Measurements from ENCODE around the gene SAE1. TPM values are rescaled to one million over a fixed set of nuclear protein-coding genes. Genes with fewer than 3 reads are reported as not detected.

Gene SAE1
- total RNA-seq, 1 donor from 2014 or later, result 71.0 TPM

DNA sequence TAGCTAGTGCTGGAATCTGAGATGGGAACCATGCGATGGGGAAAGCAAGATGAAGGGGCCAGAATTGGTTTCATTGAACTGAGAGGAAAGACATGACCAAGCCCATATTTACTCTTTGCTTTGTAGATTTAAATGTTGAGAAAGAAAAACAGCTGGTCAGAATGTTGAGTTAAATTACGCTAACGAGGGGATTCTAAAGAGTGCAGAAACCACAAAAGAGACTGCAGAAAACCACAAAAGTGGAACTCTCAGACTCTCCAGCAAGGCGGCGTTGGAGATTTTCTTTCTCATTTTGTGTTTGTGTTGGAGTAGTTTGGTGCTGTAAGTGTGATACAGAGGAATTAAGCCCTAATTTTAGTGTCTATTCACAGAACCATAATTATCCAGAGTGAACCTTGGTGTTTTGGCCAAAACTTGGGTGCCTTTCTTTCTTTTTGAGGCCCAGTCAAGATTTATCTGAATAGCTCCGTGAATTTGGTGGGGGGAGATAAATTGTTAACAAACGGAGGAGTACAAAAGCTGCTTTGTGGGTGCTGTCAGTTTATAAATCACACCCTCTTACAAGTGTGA is 26.3 kb downstream of the SAE1 start:
- Histone ChIP-seq H3K9ac (ENCODE audit: low read depth in 1 of 3, low read length in 3 of 3) (peak overlapping the region; percentile 1 to 66 (median 34)), H3K9me3 (ENCODE audit: control insufficient read depth in 3 of 3, low read length in 3 of 3) (no peaks in the 10 kb centered on the region), H3K36me3 (ENCODE audit: control insufficient read depth in 3 of 3, insufficient read depth in 3 of 3, low read length in 3 of 3) (peaks cover 2 to 12% (median 9%) of the 10 kb centered on the region in 3 donors), H3K27me3 (ENCODE audit: control insufficient read depth in 3 of 3, insufficient read depth in 3 of 3, low read length in 3 of 3) (no peaks in the 10 kb centered on the region), H3K27ac (ENCODE audit: low read depth, low read length) (peak overlapping the region; percentile 69), H3K4me3 (ENCODE audit: low read length in 3 of 3) (no peak overlapping the region), H3K4me1 (ENCODE audit: control insufficient read depth in 3 of 3, insufficient read depth in 3 of 3, low read length in 3 of 3) (peaks cover 24 to 31% (median 26%) of the 10 kb centered on the region in 3 donors)

DNA sequence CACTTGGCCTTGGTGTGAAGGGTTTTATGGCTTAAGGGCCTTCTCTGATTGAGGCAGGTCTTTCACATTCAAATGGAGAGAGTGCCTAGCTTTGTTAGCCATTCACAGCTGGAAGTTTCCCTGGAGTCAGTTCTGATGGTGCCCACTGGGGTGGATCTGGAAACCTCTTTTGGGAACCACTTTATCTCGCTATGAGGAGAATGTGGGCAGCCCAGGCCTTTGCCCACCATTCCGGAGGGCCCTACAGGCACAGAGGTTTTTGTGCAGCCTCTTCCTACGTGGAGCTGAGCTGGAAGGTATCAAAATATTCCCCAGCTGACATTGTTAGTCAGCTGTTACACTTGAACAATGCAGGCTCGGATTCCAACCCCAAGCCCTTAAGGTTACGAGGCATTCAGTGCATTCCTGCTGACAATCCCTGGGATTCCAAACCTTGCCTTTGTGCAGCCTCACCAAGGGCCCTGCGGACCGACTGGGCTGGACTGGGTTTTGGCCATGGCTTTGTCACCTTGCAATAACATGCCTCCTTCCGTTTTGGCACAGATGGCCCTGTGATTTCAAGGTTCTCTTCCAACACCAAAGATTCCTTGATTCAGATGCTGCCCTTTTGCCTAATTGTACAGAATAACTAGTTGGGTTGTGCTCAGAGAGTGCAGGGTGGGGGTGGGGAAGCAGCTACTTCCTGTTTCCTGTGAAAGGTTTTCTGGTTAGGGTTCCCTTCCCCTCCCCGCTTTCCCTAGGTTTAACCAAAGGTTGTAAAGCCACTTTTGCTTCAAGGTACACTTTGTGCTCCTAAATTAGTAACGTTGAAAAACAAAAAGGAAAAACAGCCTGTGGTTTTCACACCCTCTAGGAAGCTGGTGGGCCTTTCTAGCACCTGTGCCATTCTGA is 27.0 kb downstream of the SAE1 start:
- H3K9ac ChIP-seq (ENCODE audit: low read depth in 1 of 3, low read length in 3 of 3), result peak overlapping the region; percentile 1 to 66 (median 63)
- peak overlapping the region in 2 of 3 donors; percentile 24 to 57 for H3K4me3 ChIP-seq (ENCODE audit: low read length in 3 of 3)
- no peaks in the 10 kb centered on the region for H3K27me3 ChIP-seq (ENCODE audit: control insufficient read depth in 3 of 3, insufficient read depth in 3 of 3, low read length in 3 of 3)
- H3K9me3 ChIP-seq (ENCODE audit: control insufficient read depth in 3 of 3, low read length in 3 of 3), result no peaks in the 10 kb centered on the region
- peaks cover 2 to 9% (median 7%) of the 10 kb centered on the region in 3 donors for H3K36me3 ChIP-seq (ENCODE audit: control insufficient read depth in 3 of 3, insufficient read depth in 3 of 3, low read length in 3 of 3)
- H3K27ac ChIP-seq (ENCODE audit: low read depth, low read length), result peak overlapping the region; percentile 69
- H3K4me1 ChIP-seq (ENCODE audit: control insufficient read depth in 3 of 3, insufficient read depth in 3 of 3, low read length in 3 of 3), result peaks cover 24 to 31% (median 26%) of the 10 kb centered on the region in 3 donors

- Histone ChIP-seq H3K27ac (ENCODE audit: low read depth, low read length) (peak overlapping the region; percentile 69), H3K27me3 (ENCODE audit: control insufficient read depth in 3 of 3, insufficient read depth in 3 of 3, low read length in 3 of 3) (no peaks in the 10 kb centered on the region), H3K36me3 (ENCODE audit: control insufficient read depth in 3 of 3, insufficient read depth in 3 of 3, low read length in 3 of 3) (peaks cover 2 to 6% (median 5%) of the 10 kb centered on the region in 3 donors), H3K4me3 (ENCODE audit: low read length in 3 of 3) (peak overlapping the region; percentile 9 to 57 (median 36)), H3K9ac (ENCODE audit: low read depth in 1 of 3, low read length in 3 of 3) (peak overlapping the region in 2 of 3 donors; percentile 63 to 66), H3K9me3 (ENCODE audit: control insufficient read depth in 3 of 3, low read length in 3 of 3) (no peaks in the 10 kb centered on the region), H3K4me1 (ENCODE audit: control insufficient read depth in 3 of 3, insufficient read depth in 3 of 3, low read length in 3 of 3) (peaks cover 24 to 31% (median 26%) of the 10 kb centered on the region in 3 donors)
These were observed 27.7 kb downstream of the SAE1 start for GRCh38 chr19:47158367-47158791.

DNA sequence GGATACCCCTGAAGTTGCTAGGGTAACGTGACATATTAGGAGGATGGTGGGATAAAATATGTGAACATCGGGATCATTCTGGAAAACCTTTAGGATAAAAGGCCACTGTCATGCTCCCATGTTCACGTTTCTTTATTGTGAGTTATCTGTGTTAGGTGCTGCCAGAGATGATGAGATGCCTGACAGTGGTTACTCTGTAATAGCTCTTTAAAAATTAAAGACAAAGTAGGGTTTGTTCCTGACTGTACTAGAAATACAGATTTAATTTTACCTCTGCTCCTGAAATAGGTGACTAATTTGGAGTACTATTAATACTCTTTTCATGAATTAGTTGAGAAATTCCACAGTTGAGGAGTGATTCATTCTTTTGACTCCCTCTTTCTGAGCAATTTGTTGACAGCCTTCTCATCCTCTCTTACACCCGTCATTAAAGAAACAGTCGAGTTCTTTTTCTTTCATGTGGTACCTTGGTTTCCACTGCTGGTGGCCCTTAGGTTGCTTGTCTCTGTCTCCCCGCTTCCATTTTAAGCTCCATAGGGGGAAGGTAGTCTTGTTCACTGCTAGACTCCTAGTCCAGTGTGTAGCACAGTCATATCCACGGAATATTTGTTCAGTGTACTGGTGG is 28.4 kb downstream of the SAE1 start:
- Histone ChIP-seq H3K27ac (ENCODE audit: low read depth, low read length) (peak overlapping the region; percentile 69), H3K36me3 (ENCODE audit: control insufficient read depth in 3 of 3, insufficient read depth in 3 of 3, low read length in 3 of 3) (peaks cover 2 to 6% (median 5%) of the 10 kb centered on the region in 3 donors), H3K27me3 (ENCODE audit: control insufficient read depth in 3 of 3, insufficient read depth in 3 of 3, low read length in 3 of 3) (no peaks in the 10 kb centered on the region), H3K9ac (ENCODE audit: low read depth in 1 of 3, low read length in 3 of 3) (no peak overlapping the region), H3K4me3 (ENCODE audit: low read length in 3 of 3) (peak overlapping the region in 1 of 3 donors; percentile 36), H3K9me3 (ENCODE audit: control insufficient read depth in 3 of 3, low read length in 3 of 3) (no peaks in the 10 kb centered on the region), H3K4me1 (ENCODE audit: control insufficient read depth in 3 of 3, insufficient read depth in 3 of 3, low read length in 3 of 3) (peaks cover 24 to 31% (median 26%) of the 10 kb centered on the region in 3 donors)

- Histone ChIP-seq H3K4me1 (ENCODE audit: control insufficient read depth in 3 of 3, insufficient read depth in 3 of 3, low read length in 3 of 3) (peaks cover 18 to 23% (median 19%) of the 10 kb centered on the region in 3 donors), H3K36me3 (ENCODE audit: control insufficient read depth in 3 of 3, insufficient read depth in 3 of 3, low read length in 3 of 3) (peaks cover 0 to 6% (median 0%) of the 10 kb centered on the region in 3 donors), H3K9me3 (ENCODE audit: control insufficient read depth in 3 of 3, low read length in 3 of 3) (no peaks in the 10 kb centered on the region), H3K4me3 (ENCODE audit: low read length in 3 of 3) (no peak overlapping the region), H3K27ac (ENCODE audit: low read depth, low read length) (no peak overlapping the region), H3K9ac (ENCODE audit: low read depth in 1 of 3, low read length in 3 of 3) (no peak overlapping the region), H3K27me3 (ENCODE audit: control insufficient read depth in 3 of 3, insufficient read depth in 3 of 3, low read length in 3 of 3) (no peaks in the 10 kb centered on the region)
These were observed 31.3 kb downstream of the SAE1 start for GRCh38 chr19:47161876-47162489.

- peaks cover 6 to 15% (median 10%) of the 10 kb centered on the region in 3 donors for H3K36me3 ChIP-seq (ENCODE audit: control insufficient read depth in 3 of 3, insufficient read depth in 3 of 3, low read length in 3 of 3)
- no peak overlapping the region for H3K4me3 ChIP-seq (ENCODE audit: low read length in 3 of 3)
- H3K27ac ChIP-seq (ENCODE audit: low read depth, low read length), result no peak overlapping the region
- no peaks in the 10 kb centered on the region for H3K4me1 ChIP-seq (ENCODE audit: control insufficient read depth in 3 of 3, insufficient read depth in 3 of 3, low read length in 3 of 3)
- H3K9ac ChIP-seq (ENCODE audit: low read depth in 1 of 3, low read length in 3 of 3), result no peak overlapping the region
- no peaks in the 10 kb centered on the region for H3K9me3 ChIP-seq (ENCODE audit: control insufficient read depth in 3 of 3, low read length in 3 of 3)
- no peaks in the 10 kb centered on the region for H3K27me3 ChIP-seq (ENCODE audit: control insufficient read depth in 3 of 3, insufficient read depth in 3 of 3, low read length in 3 of 3)
These were observed 37.4 kb downstream of the SAE1 start for GRCh38 chr19:47168065-47168464.

DNA sequence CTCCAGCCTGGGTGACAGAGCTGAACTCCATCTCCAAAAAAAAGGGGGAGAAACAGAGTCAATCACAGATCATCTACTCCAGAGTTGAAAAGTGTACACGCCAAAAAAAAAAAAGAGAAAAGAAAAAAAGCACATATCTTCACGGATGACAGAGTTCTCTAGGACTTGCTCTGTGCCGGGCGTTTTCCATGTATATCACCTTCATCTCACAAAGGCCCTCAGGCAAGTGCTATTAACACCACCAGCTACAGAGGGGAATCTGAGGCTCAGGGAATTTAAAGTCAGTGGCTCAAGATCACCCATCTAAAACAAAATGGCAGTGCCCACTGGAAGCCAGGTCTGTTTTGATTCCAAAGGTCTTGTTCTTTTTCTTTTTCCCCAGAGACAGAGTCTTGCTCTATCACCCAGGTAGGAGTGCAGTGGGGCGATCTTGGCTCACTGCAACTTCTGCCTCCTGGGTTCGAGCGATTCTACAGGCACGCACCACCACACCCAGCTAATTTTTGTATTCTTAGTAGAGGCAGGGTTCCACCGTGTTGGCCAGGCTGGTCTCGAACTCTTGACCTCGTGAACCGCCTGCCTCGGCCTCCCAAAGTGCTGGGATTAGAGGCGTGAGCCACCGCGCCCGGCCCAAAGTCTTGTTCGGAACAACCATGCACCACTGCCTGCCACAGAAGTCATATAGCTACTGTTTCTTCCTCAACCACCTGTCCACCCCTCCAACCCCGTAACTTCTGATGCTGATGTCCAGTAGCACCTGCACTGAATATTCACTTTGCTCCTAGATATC is 42.2 kb downstream of the SAE1 start:
- Histone ChIP-seq H3K4me1 (ENCODE audit: control insufficient read depth in 3 of 3, insufficient read depth in 3 of 3, low read length in 3 of 3) (peaks cover 3 to 6% (median 6%) of the 10 kb centered on the region in 3 donors), H3K36me3 (ENCODE audit: control insufficient read depth in 3 of 3, insufficient read depth in 3 of 3, low read length in 3 of 3) (peaks cover 6 to 15% (median 10%) of the 10 kb centered on the region in 3 donors), H3K9ac (ENCODE audit: low read depth in 1 of 3, low read length in 3 of 3) (no peak overlapping the region), H3K27ac (ENCODE audit: low read depth, low read length) (no peak overlapping the region), H3K9me3 (ENCODE audit: control insufficient read depth in 3 of 3, low read length in 3 of 3) (no peaks in the 10 kb centered on the region), H3K27me3 (ENCODE audit: control insufficient read depth in 3 of 3, insufficient read depth in 3 of 3, low read length in 3 of 3) (no peaks in the 10 kb centered on the region), H3K4me3 (ENCODE audit: low read length in 3 of 3) (no peak overlapping the region)

DNA sequence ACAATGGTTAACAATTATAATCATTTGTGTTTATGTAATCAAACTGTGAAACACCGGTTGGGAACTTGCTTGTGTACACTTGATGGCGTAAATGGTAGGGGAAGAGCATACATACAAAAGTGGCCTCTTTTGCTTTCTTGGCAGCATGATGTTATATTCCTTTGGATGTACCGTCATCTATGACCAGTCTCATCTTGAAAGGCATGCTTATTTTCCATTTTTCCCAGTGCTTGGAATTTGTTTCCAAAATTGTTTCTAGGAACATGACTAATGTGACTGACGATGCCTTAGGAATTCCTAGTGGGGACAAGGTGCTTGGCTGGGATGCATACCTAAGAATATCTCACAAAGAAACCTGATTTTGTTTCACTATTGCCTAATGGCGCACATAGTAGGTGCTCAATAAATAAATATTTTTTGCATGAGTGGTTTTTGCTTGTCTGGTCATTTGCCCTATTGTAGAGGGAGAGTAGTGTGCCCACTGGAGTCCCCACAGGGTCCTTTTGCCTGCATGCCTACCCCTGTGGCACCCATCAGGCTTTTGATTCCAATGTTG is 45.5 kb downstream of the SAE1 start:
- Histone ChIP-seq H3K27ac (ENCODE audit: low read depth, low read length) (peak overlapping the region; percentile 51), H3K9me3 (ENCODE audit: control insufficient read depth in 3 of 3, low read length in 3 of 3) (no peaks in the 10 kb centered on the region), H3K4me3 (ENCODE audit: low read length in 3 of 3) (no peak overlapping the region), H3K36me3 (ENCODE audit: control insufficient read depth in 3 of 3, insufficient read depth in 3 of 3, low read length in 3 of 3) (peaks cover 0 to 12% (median 4%) of the 10 kb centered on the region in 3 donors), H3K4me1 (ENCODE audit: control insufficient read depth in 3 of 3, insufficient read depth in 3 of 3, low read length in 3 of 3) (peaks cover 6% of the 10 kb centered on the region in 3 donors), H3K27me3 (ENCODE audit: control insufficient read depth in 3 of 3, insufficient read depth in 3 of 3, low read length in 3 of 3) (no peaks in the 10 kb centered on the region), H3K9ac (ENCODE audit: low read depth in 1 of 3, low read length in 3 of 3) (no peak overlapping the region)

- H3K36me3 ChIP-seq (ENCODE audit: control insufficient read depth in 3 of 3, insufficient read depth in 3 of 3, low read length in 3 of 3), result peaks cover 0 to 12% (median 4%) of the 10 kb centered on the region in 3 donors
These were observed 46.0 kb downstream of the SAE1 start for GRCh38 chr19:47176627-47177090.

More at GRCh38 chr19:47176627-47177090, 46.0 kb downstream of the SAE1 start:
- H3K4me1 ChIP-seq (ENCODE audit: control insufficient read depth in 3 of 3, insufficient read depth in 3 of 3, low read length in 3 of 3), result peaks cover 6% of the 10 kb centered on the region in 3 donors
- H3K27ac ChIP-seq (ENCODE audit: low read depth, low read length), result peak overlapping the region; percentile 51
- H3K4me3 ChIP-seq (ENCODE audit: low read length in 3 of 3), result no peak overlapping the region
- no peak overlapping the region for H3K9ac ChIP-seq (ENCODE audit: low read depth in 1 of 3, low read length in 3 of 3)
- H3K9me3 ChIP-seq (ENCODE audit: control insufficient read depth in 3 of 3, low read length in 3 of 3), result no peaks in the 10 kb centered on the region
- H3K27me3 ChIP-seq (ENCODE audit: control insufficient read depth in 3 of 3, insufficient read depth in 3 of 3, low read length in 3 of 3), result no peaks in the 10 kb centered on the region

Measured in skeletal muscle tissue (tissue), 4 donors.